T1000 (cell line): ENCODE data around the gene KCNJ9.
"Not testable (repeated sequence)": the region's sequence is repeated elsewhere in the genome, so short reads cannot be mapped to it uniquely, and the experiment has no call there.

Source experiments
- DNase-seq: peaks from one replicate; lab custom pipeline; 2025; ENCODE audit warnings: mixed read lengths; lab: John Stamatoyannopoulos, UW

The KCNJ9 gene

DNA sequence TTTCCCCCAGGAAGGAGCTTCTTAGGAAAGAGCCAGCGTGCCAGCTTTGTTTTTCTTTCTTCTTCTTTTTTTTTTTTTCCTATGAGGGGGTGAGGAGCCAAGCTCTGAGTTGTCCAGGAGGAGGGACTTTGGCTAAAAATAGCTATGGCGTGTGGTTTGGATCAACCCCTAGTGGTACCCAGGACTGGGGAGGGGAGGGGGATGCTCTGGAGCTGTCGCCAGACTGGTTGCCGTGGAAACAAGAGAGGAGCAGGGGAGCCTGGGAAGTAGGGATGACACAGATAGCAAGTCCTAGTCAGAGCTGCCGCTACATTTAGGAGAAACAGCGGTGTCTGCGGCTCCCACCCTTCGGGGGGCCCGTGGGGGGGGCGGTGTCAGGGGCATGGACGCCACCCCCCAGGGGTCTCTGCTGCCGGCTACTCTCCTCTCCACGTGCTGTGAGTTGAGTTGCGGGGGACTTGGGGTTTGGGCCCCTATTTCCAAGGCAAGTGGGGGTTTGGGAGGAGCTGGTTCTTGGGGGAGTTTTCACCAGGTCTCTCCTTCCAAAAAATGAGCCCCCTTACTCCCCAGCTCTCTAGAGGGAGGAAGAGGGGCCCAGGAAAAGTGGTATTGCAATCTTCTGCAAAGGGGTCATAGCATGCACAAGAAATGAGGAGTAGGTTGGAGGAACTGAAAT, at the start of gene KCNJ9:
TSS of gene KCNJ9 (plus strand) at position 278 of the 676 bp plus-strand sequence. CDS start 2,493 bp downstream, outside the sequence.
- no peak for DNase-seq

DNA sequence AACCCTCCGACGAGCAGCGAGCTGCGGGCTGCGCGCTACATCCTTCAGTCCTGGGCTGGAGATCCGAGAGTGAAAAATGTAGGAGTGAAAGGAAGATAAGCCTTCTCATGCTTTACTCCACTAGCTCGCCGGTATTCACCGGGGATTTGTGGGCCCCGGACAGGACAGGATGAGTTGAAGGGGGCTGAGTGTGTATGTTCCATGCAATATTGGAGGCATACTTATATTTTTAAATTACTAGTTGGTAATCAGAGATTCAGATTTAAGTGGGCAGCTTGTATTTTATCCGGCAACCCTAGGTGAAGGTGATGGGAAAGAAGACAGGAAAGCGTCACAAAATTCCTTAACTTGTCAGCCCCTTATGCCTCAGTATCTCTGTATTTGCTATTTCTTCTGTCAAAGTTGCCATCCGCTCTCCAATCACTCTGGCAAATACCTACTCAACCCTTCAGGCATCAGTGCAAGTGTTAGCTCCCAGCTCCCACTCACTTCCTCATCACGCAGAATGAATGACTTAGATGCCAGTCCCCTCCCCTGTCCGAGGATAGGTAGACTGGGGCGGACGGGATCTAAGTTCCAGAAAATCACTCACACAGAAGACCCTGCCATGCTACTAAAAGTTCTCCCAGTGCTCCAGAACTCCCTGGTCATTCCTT, 49.0 kb upstream of the KCNJ9 start:
- no peak for DNase-seq

DNA sequence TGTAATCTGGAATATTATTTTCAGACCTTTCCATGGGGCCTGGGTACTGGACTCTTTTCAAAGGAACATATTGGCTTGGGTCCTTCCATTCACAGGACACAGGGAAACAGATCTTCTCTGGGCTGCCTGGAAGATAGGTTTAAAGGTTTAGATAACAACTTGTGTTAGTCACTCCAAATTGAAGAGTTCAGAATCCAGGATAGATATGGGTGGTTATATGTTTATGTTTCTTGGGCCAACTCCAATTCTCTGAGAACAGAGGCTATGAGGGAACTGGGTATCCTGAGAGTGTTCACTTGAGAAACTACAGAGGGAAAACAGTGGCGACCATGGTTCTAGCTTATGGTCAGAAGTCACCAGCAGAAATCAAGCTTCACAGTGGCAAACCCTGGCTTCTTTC, 40.9 kb upstream of the KCNJ9 start:
- no peak for DNase-seq

DNA sequence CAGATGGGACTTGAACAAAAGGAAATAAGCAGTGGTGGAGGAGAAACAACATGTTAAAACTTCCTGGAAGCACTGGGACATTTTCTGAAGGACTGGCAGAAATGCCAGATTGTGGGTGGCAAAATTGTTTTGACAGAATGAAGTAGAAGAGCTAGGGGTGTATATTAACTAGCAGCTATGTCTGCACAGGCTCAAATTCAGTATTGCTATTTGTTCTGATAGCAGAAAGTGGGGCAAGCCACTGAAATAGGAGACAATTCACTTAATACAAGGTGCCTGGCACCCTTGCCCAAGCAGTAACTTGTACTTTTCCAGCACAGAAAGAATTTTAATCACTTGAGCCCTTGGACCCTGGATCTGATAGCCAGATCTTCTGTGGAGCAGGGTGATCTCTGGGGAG, 37.8 kb upstream of the KCNJ9 start:
- no peak for DNase-seq

DNA sequence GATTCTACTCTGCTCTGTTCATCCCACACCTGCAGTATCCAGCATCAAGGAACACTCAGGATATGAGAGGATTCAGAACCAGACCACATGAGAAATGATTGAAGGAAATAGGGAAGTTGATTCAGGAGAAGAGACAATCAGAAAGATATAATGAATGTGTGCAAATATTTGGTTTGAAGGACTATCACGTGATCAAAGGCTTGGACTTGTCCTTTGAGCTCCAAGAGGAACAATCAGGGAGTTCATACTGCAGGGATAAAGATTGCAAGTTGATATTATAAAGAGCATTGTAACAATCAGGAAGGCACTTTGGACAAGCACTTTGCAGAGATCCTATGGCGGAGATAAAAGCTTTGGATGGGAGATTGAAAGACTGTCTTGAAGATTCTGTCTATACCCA, 35.7 kb upstream of the KCNJ9 start:
- DNase-seq = no peak

DNA sequence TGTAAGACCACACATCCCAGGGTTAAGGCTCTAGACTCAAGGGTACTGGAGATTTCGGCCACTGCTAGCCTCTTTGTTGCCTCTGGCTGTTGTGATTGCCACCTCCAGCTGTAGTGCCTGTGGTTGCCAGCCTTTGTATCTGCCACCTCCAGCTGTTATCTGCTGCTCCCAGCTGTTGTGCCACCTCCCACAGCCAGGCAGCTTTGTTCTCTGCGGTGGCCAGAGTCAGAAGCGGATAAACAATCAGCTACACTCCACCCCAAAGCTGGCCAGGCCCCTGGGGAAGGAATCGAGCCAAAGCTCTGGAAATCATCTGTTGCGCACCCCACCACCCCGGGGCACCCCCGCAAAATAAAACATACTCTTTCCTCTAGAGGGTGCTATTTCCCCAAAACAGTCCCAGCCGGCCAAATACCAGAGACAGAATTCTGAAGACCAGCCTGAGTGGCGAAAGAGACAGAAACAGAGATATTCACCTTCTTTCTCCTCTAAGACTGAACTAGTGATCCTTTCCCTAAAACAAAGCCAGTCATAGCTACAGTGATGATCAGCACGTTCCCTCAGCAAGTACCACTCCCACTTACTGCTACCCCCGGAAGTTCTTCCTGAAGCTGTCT, 34.7 kb upstream of the KCNJ9 start:
- DNase-seq = no peak

DNA sequence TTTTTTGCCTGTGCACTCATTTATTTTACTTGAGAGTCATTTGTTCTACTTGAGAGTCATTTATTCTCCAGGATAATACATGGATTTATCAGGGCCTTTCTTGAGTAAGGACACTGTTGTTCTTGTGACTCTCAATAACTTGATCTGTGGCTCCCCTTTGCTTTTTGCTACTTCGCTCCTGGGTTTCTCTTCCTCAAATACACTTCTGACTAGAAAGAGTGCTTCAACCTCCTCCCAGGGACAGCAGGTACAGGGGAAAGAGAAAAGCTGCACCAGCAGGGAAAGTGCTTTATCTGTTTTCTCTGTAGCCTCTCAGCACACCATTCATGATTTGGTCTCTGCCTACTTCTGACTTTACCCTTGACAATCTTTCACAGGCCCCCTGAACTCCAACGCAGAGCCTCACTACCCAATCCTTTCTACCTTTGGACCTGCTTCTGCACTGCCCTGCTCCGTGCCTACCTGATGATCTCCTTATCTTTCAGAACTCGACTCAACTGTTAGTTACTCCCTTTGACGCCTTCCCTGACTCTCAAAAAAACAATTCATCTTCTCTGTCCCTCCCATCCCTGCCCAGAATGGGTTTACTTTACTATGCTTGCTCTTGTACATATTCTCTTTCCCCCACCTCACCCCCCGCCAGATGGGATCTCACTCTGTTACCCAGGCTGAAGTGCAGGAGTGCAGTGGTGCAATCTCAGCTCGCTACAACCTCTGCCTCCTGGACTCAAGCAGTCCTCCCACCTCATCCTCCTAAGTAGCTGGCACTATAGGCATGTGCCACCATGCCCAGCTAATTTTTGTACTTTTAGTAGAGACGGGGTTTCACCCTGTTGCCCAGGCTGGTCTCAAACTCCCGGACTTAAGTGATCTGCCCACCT, 34.0 kb upstream of the KCNJ9 start:
- DNase-seq = no peak

DNA sequence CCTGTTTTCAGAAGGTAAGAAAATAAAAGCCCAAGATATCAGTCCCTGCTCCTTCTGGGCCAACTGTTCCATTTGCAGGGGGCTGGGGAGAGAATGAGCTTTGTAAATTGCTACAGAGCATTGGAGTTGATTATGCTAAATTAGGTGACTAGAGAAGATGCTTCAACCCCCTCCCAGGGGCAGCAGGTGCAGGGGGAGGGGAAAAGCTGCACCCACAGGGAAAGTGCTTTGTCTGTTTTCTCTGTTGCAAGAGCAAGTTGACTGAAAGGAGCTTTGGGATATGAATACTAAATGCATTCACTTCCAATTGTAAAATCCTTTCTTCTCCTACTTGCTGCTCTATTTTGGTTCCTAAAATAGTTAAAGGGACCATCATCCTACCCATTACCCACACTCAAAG, 33.0 kb upstream of the KCNJ9 start:
- DNase-seq = no peak

DNA sequence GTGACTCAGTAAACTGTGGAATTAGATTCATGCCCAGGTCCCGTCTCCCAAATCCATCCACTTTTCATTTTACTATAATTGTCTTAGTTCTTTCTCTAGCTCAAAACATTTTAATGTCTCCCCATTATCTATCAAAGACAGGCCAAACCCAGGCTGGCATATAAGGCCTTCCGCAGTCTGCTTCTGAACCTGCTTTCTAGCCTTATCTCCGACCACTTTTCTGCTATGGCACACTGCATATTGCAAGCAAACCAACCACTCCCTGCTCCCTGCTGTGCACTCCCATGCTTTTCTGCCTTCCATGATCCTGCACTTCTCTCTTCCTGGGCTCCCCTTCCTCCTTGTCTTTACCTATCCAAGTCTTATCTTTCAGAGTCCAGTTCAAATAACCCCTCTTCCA, 32.2 kb upstream of the KCNJ9 start:
- no peak for DNase-seq

DNA sequence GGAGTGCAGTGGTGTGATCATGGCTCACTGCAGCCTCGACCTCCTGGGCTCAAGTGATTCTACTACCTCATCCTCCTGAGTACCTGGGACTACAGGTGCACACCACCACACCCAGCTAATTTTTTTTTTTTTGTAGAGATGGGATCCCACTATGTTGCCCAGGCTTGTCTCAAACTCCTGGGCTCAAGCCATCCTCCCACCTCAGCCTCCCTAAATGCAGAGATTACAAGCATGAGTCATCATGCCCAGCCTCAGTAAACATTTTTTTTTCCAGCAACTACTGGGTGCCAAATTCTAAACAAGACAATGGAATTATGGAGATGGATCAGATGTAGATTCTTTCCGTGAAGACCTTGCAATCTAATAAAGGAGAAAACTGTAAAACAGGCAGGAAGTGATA, 31.2 kb upstream of the KCNJ9 start:
- DNase-seq = not testable (repeated sequence)

DNA sequence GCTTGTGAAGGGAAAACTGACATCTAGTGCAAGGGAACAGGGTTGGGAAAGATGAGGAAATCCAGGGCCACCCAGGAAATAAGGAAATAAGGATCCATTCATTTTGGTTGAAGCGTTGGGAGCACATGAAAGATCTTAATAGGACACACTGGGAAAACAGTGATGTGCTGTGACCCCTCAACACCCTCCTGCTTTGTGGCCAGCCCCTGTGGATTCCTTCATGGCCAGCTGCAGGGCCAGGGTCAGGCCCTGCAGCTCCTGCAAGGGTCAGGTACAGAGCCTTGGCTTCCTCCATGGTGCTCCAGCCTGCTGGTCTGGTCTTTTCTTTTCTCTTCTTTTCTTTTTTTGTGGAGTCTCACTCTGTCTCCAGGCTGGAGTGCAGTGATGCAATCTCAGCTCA, 30.7 kb upstream of the KCNJ9 start:
- DNase-seq = no peak

DNA sequence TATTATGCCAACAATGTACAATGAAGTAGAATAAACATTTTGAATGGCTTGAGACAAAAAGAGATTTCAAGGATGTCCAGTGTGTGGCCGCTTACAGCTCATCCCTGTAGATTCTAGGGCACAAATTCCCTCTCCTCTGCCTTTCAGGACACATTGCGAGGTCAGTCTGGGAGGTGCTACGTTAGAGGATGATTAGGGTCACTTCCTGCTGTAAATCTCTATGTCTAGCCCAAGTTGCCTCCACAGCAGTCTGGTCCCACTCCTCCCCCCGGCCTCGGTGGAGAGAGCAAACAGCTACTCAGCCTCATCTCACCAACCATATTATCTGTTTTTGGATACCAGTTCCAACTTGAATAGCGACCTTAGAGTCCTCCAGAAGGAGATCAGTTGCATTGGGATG, 28.4 kb upstream of the KCNJ9 start:
- DNase-seq = no peak

DNA sequence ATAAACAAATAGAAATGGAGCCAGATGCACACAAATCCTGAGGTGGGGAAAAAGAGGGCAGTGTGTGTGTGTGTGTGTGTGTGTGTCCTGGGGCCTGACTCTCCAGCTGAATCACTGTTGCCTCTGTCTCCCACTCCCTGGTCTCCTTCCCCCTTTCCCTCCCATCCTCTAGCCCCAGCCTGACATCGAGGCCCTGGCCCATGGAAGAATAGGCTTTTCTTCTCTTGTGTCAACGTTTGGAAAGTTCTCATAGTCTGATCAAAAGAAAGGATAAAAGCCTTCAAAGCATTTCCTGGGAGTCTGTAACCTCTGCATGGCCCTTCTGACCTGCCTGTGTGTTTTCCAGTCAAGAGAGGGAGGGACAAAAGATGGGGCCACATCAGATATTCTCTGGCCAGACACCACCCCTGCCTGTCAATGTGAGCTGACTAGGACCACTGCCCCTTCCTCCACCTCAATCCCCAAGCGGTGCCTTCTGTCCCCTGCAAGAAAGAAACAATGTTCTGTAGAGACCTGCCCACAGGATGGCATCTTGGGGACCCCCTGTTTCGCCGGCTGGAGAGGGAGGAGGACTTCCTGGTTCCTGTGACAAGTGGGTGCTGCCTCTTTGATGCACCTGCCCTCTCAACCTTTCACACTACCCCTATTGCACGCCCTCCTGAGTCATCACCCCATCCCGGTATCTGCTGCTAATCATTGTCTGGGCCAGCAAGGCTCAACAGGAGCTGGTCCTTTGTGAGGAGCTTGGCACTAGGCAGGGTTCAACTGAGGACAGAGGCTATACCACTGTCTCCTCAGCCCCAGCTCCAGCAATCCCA, 27.6 kb upstream of the KCNJ9 start:
- no peak for DNase-seq

DNA sequence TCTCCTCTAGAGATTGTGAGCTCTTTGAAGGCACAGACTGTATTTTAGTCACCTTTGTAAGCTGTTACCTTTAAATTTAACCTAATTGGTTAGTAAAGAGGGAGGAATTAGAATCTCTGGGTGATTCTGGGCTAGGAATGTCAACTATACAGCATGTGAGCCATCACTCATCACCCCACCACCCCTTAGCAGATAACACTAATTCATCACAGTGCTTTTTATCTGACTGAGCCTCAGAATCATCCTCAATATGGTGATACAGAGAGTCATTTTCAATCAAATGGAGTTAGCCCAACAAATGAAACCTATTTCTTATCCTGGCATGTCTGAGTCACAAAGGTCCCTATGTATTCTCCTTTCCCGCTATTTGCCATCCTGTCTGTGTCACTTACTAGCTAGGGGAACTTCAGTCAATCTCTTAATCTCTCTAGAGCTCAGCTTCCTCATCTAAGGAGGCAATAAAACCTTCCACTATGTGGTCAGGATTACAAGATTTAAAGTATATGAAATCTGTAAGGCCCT, 24.6 kb upstream of the KCNJ9 start:
- DNase-seq = no peak

DNA sequence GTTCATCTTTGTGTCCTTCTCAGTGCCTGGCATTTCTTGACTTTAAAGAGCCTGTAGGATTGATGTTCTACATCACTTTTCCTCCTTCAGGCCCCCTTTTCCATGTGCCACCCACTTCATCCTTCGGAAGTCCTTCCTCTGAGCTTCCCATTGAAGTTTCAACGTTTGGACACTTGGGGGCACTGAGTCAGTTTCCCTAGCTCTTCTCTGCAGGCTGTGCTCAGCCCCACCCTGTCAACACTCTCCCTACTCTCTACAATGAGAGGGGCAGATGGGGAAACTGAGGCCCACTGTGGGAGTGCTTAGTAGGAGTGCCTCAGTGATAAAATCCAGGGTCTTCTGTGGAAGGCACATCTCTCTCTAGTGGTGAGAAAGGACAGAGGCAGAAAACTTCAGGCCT, 23.3 kb upstream of the KCNJ9 start:
- no peak for DNase-seq

DNA sequence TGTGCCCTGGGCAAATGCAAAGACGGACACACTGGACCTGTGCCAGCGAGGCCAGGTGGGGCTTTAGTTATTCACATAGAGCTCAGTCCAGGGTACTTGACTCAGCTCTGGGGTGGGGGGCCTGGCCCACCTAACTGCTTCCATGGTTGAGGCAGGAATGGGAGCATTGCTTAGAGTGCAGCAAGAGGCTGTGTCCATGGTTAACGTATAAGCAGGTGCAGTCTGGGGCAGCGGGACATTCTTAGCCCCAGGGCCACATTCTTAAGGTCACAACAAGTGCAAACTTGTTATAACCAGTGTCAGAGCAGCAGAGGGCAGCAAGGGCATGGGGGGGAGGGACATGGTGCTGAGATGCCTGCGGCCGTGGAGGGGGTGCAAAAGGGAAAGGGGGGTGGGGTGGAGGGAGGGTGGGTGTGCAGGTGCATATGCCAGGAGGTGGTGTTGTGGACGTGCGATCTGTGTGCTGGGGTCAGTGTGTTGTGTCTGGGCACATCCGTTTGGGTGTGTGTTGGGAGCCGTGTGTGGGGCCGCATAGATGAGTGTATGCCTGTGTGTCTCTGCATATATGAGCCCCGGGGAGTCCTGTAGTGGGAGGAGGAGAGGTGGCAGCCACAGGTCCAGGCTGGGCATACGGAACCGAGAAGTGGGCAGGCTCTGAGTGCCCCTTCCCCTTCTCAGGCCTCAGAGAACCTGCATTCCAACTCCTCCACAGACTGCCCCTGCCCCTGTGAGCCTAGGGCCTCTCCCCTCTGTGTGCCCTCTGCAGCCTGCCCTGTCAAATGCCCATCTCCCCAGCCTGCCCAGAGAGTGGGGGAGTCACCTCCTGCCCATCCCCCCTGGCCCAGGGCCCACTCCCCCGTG, 19.7 kb upstream of the KCNJ9 start:
- no peak for DNase-seq

DNA sequence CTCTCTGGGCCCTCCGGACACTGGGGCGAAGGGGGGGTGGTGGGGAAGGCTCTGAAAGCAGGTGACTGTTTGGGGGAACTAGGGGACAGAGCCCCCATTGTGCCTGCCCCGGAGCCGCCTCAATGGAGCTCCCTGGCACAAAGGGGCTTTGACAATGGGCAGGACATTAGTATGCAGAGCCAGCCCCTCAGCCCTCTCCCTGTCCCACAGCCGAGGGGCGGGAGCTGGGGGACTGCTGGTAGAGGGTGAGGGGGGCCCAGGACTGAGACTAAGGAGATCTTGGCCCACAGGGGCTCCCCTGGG, 19.2 kb upstream of the KCNJ9 start:
- DNase-seq = no peak

DNA sequence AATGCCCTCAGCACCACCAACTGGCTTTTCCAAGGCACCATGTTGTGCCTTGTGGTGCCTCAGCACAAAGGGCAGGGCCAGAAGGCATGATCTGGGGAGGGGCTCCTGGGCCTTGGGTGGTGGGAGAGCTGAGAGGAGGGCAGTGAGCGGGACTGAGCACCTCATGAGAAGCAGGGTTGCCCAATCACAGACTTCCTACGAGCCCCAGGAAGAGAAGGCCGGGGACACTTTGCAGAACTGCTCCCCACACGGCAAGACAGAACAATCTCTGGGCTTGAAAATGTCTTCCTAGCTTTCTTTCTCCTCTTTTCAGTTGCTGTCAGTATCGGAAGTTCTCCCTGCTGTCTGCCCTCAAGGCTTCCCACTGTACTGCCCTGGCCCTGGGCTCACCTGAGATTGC, 18.2 kb upstream of the KCNJ9 start:
- no peak for DNase-seq

DNA sequence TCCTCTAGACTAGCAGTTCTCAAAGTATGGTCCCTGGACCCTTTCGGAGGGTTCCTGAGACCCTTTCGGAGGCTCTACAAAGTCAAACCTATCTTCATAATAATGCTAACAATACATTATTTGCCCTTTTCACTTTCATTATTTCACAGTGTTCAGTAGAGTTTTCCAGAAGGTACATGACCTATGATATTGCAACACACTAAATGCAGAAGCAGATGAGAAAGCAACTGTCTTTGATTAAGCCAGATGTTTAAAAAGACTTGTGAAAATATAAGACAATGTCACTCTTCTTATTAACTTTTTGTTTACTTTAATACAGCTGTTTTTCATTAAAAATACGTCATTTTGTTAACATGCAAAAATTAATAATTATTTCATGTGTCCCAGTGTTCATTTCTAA, 17.2 kb upstream of the KCNJ9 start:
- no peak for DNase-seq

DNA sequence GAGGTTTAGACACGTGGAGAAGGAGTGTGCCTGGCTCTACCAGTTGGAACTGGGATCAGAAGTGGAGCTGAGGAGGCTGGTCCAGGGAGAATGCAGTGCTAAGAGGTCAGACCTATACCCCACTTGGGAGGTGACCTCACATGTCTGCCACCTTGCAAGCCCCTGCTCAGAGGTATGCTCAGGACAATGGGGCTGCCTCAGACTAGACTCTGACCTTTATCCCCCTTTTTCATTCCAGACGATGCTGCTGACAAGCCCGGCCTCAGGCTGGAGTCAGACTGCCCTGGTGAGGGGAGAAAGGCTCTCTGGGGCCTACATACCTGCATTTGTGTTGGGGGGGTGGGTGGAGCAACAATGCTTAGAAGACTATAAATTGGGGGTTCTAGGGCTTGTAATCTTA, 16.6 kb upstream of the KCNJ9 start:
- no peak for DNase-seq
